HCT116 (cell line): ENCODE results near the gene RAB5IF. TPM values are rescaled to one million over a fixed set of nuclear protein-coding genes. Genes with fewer than 3 reads are reported as not detected.

ENCODE experiments used
- ATAC-seq: fragments of 200-7000 bp; cut with Tn5 transposase; 2 replicates; pipeline ENCODE4 v1.9.1; 2020; ENCODE audit warnings: mild to moderate bottlenecking, moderate library complexity
- Bru-seq: library from RNA; stranded (reverse); fragments of 400-500 nt; gene quantifications from one replicate; lab custom pipeline; 2021; lab: Mats Ljungman, UMichigan
- BruChase-seq, 2 experiments: library from RNA; stranded (reverse); fragments of 400-500 nt; gene quantifications; one replicate each; lab custom pipeline; 2021; lab: Mats Ljungman, UMichigan
- BruUV-seq: library from RNA; stranded (reverse); fragments of 400-500 nt; replicated peaks from 2 replicates; lab custom pipeline; 2021; lab: Mats Ljungman, UMichigan
- CTCF ChIA-PET: fragments of 300-600 bp; sonication (Branson Sonifier 250); formaldehyde crosslinking; loops from one replicate; lab custom pipeline; 2021; ENCODE audit warnings: antibody characterized with exemption; lab: Charles Lee
- POLR2A ChIA-PET: fragments of 300-600, 350-600 bp; sonication (Branson Sonifier 250); formaldehyde crosslinking; loops from one replicate; lab custom pipeline; 2021; ENCODE audit warnings: antibody characterized with exemption; lab: Charles Lee
- RAD21 ChIA-PET, 2 experiments: fragments of 300-600 bp; sonication (Branson Sonifier 250); formaldehyde crosslinking; loops; one replicate each; lab custom pipeline; 2023; ENCODE audit warnings: low total read pairs in 2 of 2; ENCODE audit not compliant: uncharacterized antibody in 2 of 2, unreplicated experiment in 2 of 2, low non-redundant PET in 1 of 2; lab: Charles Lee
- DNase-seq: peaks from one replicate; pipeline ENCODE4 v3.0.0-alpha.2; 2010; ENCODE audit warnings: low read depth, low spot score
- H2AFZ ChIP-seq: fragments of 200-600 bp; shearing (Covaris generic), sonication (generic); 2 replicates; pipeline ENCODE4 v1.6.1; 2017; ENCODE audit warnings: low read depth, mixed run types, mixed read lengths, antibody characterized with exemption, low read length; ENCODE audit not compliant: poor library complexity, severe bottlenecking
- H3K27ac ChIP-seq: 2 replicates; pipeline ENCODE4 v1.5.1; 2012; ENCODE audit warnings: low read depth, low read length
- H3K27me3 ChIP-seq: fragments of 200-600 bp; sonication (generic); 2 replicates; pipeline ENCODE4 v1.6.1; 2016; ENCODE audit warnings: mixed run types, low read length, mixed read lengths; ENCODE audit not compliant: insufficient read depth
- H3K36me3 ChIP-seq, 2 experiments: fragments of 200-500 bp in 1 of 2; fragments of 200-600 bp in 1 of 2; sonication (Bioruptor generic) in 1 of 2; sonication (generic) in 1 of 2; 2 replicates each; pipeline versions ENCODE4 v1.5.1 to v1.6.1; 2014 to 2016; ENCODE audit warnings: low read length in 2 of 2, inconsistent platforms in 1 of 2, mixed read lengths in 1 of 2, mixed run types in 1 of 2; ENCODE audit not compliant: insufficient read depth in 2 of 2, control insufficient read depth in 1 of 2
- H3K4me1 ChIP-seq, 2 experiments: fragments of 200-600 bp in 1 of 2; sonication (generic) in 1 of 2; 2 replicates each; pipeline versions ENCODE4 v1.5.1 to v1.6.1; 2012 to 2017; ENCODE audit warnings: low read length in 2 of 2, inconsistent platforms in 1 of 2, mild to moderate bottlenecking in 1 of 2, mixed read lengths in 1 of 2, mixed run types in 1 of 2, moderate library complexity in 1 of 2; ENCODE audit not compliant: insufficient read depth in 2 of 2, control insufficient read depth in 1 of 2
- H3K4me2 ChIP-seq: fragments of 200-600 bp; sonication (generic); 2 replicates; pipeline ENCODE4 v1.6.1; 2017; ENCODE audit warnings: mixed run types, low read length, mixed read lengths
- H3K4me3 ChIP-seq, 2 experiments: fragments of 200-600 bp in 1 of 2; sonication (generic) in 1 of 2; replicated peaks in 1 of 2; 2 replicates each; pipeline ENCODE4 v1.5.1; 2011 to 2016; ENCODE audit warnings: low read length in 2 of 2, control low read depth in 1 of 2, low read depth in 1 of 2, mild to moderate bottlenecking in 1 of 2, mixed read lengths in 1 of 2, mixed run types in 1 of 2
- H3K79me2 ChIP-seq: fragments of 200-600 bp; sonication (generic); 2 replicates; pipeline ENCODE4 v1.6.1; 2017; ENCODE audit warnings: mild to moderate bottlenecking, mixed run types, low read length, moderate library complexity, mixed read lengths; ENCODE audit not compliant: insufficient read depth
- H3K9ac ChIP-seq: fragments of 200-600 bp; sonication (generic); 2 replicates; pipeline ENCODE4 v1.6.1; 2016; ENCODE audit warnings: low read length, mixed read lengths
- H3K9me2 ChIP-seq: fragments of 200-600 bp; sonication (generic), shearing (Covaris generic); 2 replicates; pipeline ENCODE4 v1.6.1; 2017; ENCODE audit warnings: mixed run types, mild to moderate bottlenecking, moderate library complexity; ENCODE audit not compliant: insufficient read depth
- H3K9me3 ChIP-seq, 2 experiments: fragments of 200-500 bp in 1 of 2; fragments of 200-600 bp in 1 of 2; sonication (Bioruptor generic) in 1 of 2; sonication (generic) in 1 of 2; 2 replicates each; pipeline ENCODE4 v1.6.1; 2014 to 2017; ENCODE audit warnings: low read length in 2 of 2, mixed read lengths in 2 of 2, inconsistent platforms in 1 of 2, low read depth in 1 of 2, mild to moderate bottlenecking in 1 of 2, mixed run types in 1 of 2, moderate library complexity in 1 of 2; ENCODE audit not compliant: control insufficient read depth in 1 of 2, insufficient read depth in 1 of 2
- H4K20me1 ChIP-seq: fragments of 200-600 bp; sonication (generic), shearing (Covaris generic); 2 replicates; pipeline ENCODE4 v1.6.1; 2017; ENCODE audit warnings: mixed run types, mild to moderate bottlenecking, moderate library complexity; ENCODE audit not compliant: insufficient read depth
- ATF3 ChIP-seq: IDR thresholded peaks from 2 replicates; pipeline ENCODE4 v1.6.1; 2012
- CBX3 ChIP-seq: IDR thresholded peaks from 2 replicates; pipeline ENCODE4 v1.6.1; 2012; ENCODE audit warnings: low read depth
- CEBPB ChIP-seq: IDR thresholded peaks from 2 replicates; pipeline ENCODE4 v1.6.1; 2012; ENCODE audit warnings: low read depth
- CTCF ChIP-seq, 3 experiments: fragments of 200-600 bp in 1 of 3; sonication (generic) in 1 of 3; IDR thresholded peaks in 2 of 3; conservative IDR thresholded peaks in 1 of 3; 2 replicates each; pipeline ENCODE4 v1.5.1; 2012 to 2017; ENCODE audit warnings: low read depth in 2 of 3, low read length in 2 of 3, antibody characterized with exemption in 1 of 3, borderline replicate concordance in 1 of 3, control low read depth in 1 of 3, mild to moderate bottlenecking in 1 of 3, mixed read lengths in 1 of 3, mixed run types in 1 of 3, moderate library complexity in 1 of 3; ENCODE audit not compliant: insufficient read depth in 1 of 3
- EGR1 ChIP-seq: IDR thresholded peaks from 2 replicates; pipeline ENCODE4 v1.6.1; 2012; ENCODE audit warnings: low read depth
- EZH2 ChIP-seq: fragments of 200-600 bp; sonication (generic); IDR thresholded peaks from 2 replicates; pipeline ENCODE4 v1.6.1; 2017; ENCODE audit warnings: antibody characterized with exemption, mixed run types
- FOSL1 ChIP-seq: IDR thresholded peaks from 2 replicates; pipeline ENCODE4 v1.6.1; 2012; ENCODE audit warnings: low read depth
- JUND ChIP-seq: IDR thresholded peaks from 2 replicates; pipeline ENCODE4 v1.6.1; 2012
- POLR2A ChIP-seq: IDR thresholded peaks from 2 replicates; pipeline ENCODE4 v1.7.0; 2011; ENCODE audit warnings: borderline replicate concordance; ENCODE audit not compliant: insufficient read depth, insufficient read length; ENCODE audit errors: extremely low read depth
- POLR2AphosphoS5 ChIP-seq: IDR thresholded peaks from 2 replicates; pipeline ENCODE4 v1.6.1; 2011; ENCODE audit warnings: mild to moderate bottlenecking, low read depth, low read length, moderate library complexity
- RAD21 ChIP-seq: IDR thresholded peaks from 2 replicates; pipeline ENCODE4 v1.6.1; 2012; ENCODE audit warnings: low read depth, mild to moderate bottlenecking
- REST ChIP-seq: IDR thresholded peaks from 2 replicates; pipeline ENCODE4 v1.6.1; 2012; ENCODE audit warnings: low read depth
- SIN3A ChIP-seq: IDR thresholded peaks from 2 replicates; pipeline ENCODE4 v1.6.1; 2012; ENCODE audit warnings: low read depth
- SP1 ChIP-seq: IDR thresholded peaks from 2 replicates; pipeline ENCODE4 v1.6.1; 2012; ENCODE audit warnings: low read depth
- YY1 ChIP-seq: IDR thresholded peaks from 2 replicates; pipeline ENCODE4 v1.6.1; 2011; ENCODE audit warnings: low read length, low read depth, moderate library complexity, mild to moderate bottlenecking; ENCODE audit not compliant: insufficient replicate concordance; ENCODE audit errors: extremely low read depth
- ZFX ChIP-seq: fragments of 450-650 bp; IDR thresholded peaks from 2 replicates; pipeline ENCODE4 v1.6.1; 2017
- ZNF274 ChIP-seq: fragments of 200-500 bp; sonication (Bioruptor generic); IDR thresholded peaks from 2 replicates; pipeline ENCODE4 v1.6.1; 2014; ENCODE audit warnings: mild to moderate bottlenecking, low read depth, low read length, inconsistent platforms
- intact Hi-C: fragments of 100-400 bp; cut with micrococcal nuclease; formaldehyde crosslinking; loops from 2 replicates; pipeline ENCODE4 v1.10.0; 2022
- long read RNA-seq: library from polyadenylated mRNA; unstranded; transcript quantifications from one replicate; pipeline ENCODE4 v2.0.0, GENCODE V29; 2021; ENCODE audit not compliant: unreplicated experiment
- polyA plus RNA-seq: library from polyadenylated mRNA; unstranded; fragments of >200 nt; gene quantifications from 2 replicates; pipeline ENCODE4 v1.2.1, GENCODE V29; 2012; ENCODE audit warnings: missing spikeins
- total RNA-seq: library from RNA; stranded (reverse); gene quantifications from one replicate; pipeline ENCODE4 v1.2.1, GENCODE V29; 2021; ENCODE audit not compliant: unreplicated experiment
- TF ChIP-seq, protein P1 (sequence below): IDR thresholded peaks from 2 replicates; pipeline ENCODE4 v1.6.1; 2012

Gene RAB5IF, protein sequence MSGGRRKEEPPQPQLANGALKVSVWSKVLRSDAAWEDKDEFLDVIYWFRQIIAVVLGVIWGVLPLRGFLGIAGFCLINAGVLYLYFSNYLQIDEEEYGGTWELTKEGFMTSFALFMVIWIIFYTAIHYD
- 82.9 TPM for total RNA-seq
- polyA plus RNA-seq, result 44.8 and 57.4 TPM in 2 replicates
- percentile 76 among the genes with signal in this experiment for Bru-seq, nascent RNA
- BruChase-seq, experiment 1, labeled RNA remaining after a 6-hour chase, result percentile 86 among the genes with signal in this experiment
- percentile 87 among the genes with signal in this experiment for BruChase-seq, experiment 2, labeled RNA remaining after a 2-hour chase
- long read RNA-seq, transcript RAB5IF-202 (4 exons, 1,114 nt), result major isoform, 70 of 102 reads
- long read RNA-seq, partial matches to known transcripts, result 13 of 102 reads
- long read RNA-seq, other reads (novel, unspliced or antisense), result 13 of 102 reads

DNA sequence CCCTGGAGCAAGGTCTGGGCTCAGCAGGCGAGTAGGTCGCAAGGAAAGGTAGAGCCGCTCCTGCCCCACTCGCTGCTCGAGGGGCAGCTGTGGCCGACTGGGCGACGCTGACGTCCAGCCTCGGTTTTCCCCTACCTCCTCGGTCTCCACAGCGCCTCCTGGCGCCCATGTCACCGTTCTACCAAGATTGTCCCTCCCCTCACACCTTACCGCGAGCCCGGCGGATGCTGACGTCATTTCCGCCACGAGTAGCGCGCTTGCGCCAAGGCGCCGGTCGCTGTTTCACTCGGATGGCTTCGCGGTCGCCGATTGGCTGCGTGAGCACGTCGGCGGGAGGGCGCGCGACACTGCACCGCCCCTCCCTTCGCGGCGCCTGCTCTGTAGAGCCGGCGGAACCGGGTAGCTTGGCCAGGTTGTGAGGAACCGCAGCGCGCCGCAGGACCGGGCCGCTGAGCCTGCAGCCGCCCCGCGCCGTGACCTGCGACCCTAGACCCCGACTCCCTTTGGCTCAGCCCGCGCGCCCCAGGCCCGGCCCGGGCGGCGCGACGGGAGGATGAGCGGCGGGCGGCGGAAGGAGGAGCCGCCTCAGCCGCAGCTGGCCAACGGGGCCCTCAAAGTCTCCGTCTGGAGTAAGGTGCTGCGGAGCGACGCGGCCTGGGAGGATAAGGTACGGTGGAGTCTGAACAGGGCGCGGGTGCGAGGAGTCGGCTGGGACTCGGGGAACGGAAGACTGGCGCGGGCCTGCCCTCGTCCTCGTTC, at the start of gene RAB5IF:
Gene RAB5IF (plus strand): TSS at position 381 of the 759 bp plus-strand sequence. CDS start 173 bp downstream, at position 554.
- intact Hi-C loops, result loop anchor here (1.0 to 10.0 kb wide), 2 partner anchors 49 to 131 kb away; no protein-coding TSS in a partner anchor
- H3K4me2 ChIP-seq, result peak within 1 kb of the TSS; percentile 93
- peak within 1 kb of the TSS; percentile 88 for H3K27ac ChIP-seq
- H3K4me1 ChIP-seq, result peaks cover 23 to 30% of the 10 kb centered on the region in 2 experiments
- peaks cover 45% of the 10 kb centered on the region for H3K79me2 ChIP-seq
- H3K27me3 ChIP-seq, result no peaks in the 10 kb centered on the region
- no TSS peak for BruUV-seq
- ChIA-PET POLR2A (interaction anchor here (0.6 to 2.5 kb wide), 11 partner anchors 10 to 69 kb away, joined by 3 to 13 read pairs (median 3); partner anchors contain the start of genes MYL9 and TGIF2), RAD21 (interaction anchor here in 1 of 2 experiments (0.9 kb wide), 1 partner anchor 11 kb away, joined by 3 read pairs; no protein-coding TSS in a partner anchor), CTCF (interaction anchor here (0.6 to 2.0 kb wide), 22 partner anchors 9 to 332 kb away, joined by 3 to 12 read pairs (median 4); partner anchors contain the start of genes DSN1, MYL9 and TGIF2)
- DNase-seq (peak; percentile 97), ATAC-seq (peak; percentile 88)
- no peaks in the 10 kb centered on the region for H3K9me3 ChIP-seq
- peaks cover 8 to 27% of the 10 kb centered on the region in 2 experiments; a peak in 3 of 4 replicates for H3K36me3 ChIP-seq
- H2AFZ ChIP-seq, result no peak within 1 kb of the TSS
- no peaks in the 10 kb centered on the region for H3K9me2 ChIP-seq
- peak within 1 kb of the TSS; percentile 76 to 100 for H3K4me3 ChIP-seq
- H3K9ac ChIP-seq, result peak within 1 kb of the TSS; percentile 88
- H4K20me1 ChIP-seq, result no peaks in the 10 kb centered on the region
- TF ChIP-seq CBX3 (no peak), RAD21 (peak; percentile 67), EZH2 (no peak), SIN3A (peak; percentile 54; the same call in 1 of the 2 replicates), POLR2A (peak; percentile 86), REST (no peak), POLR2AphosphoS5 (peak; percentile 95), ZNF274 (no peak), JUND (no peak), CTCF (IDR thresholded peaks at IDR 0.05 in 2 of 3, conservative IDR thresholded peaks at IDR 0.05 in 1 of 3; ENCODE audit: borderline replicate concordance in 1 of 3, insufficient read depth in 1 of 3, low read depth in 2 of 3, low read length in 2 of 3) (peak; percentile 75 to 86 (median 83)), SP1 (peak; percentile 91), FOSL1 (no peak), ATF3 (no peak), ZFX (peak; percentile 86), EGR1 (no peak), CEBPB (no peak), YY1 (no peak)
- TF ChIP-seq, protein P1, sequence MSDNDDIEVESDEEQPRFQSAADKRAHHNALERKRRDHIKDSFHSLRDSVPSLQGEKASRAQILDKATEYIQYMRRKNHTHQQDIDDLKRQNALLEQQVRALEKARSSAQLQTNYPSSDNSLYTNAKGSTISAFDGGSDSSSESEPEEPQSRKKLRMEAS, result peak; percentile 88
